Gastrocnemius medialis (tissue), 4 donors: Measurements from ENCODE around the gene EGR1.

Experiments used
- POLR2A ChIP-seq, 2 donors: fragments of 450-650 bp; IDR thresholded peaks; one replicate each; pipeline ENCODE4 v1.6.1; 2017; ENCODE audit warnings: antibody characterized with exemption in 2 of 2, mild to moderate bottlenecking in 2 of 2, moderate library complexity in 2 of 2
- TF ChIP-seq, protein P1 (sequence below), 5 experiments: fragments of 450-650 bp in 3 of 5; fragments of 200-600 bp in 2 of 5; sonication (generic) in 2 of 5; IDR thresholded peaks in 4 of 5; conservative IDR thresholded peaks in 1 of 5; 1 replicate in 4 of 5; 2 replicates in 1 of 5; pipeline ENCODE4 v1.5.1; 2016 to 2019; ENCODE audit warnings: antibody characterized with exemption in 5 of 5, mild to moderate bottlenecking in 3 of 5, moderate library complexity in 3 of 5

GRCh38 chr5:138471052-138471361 is 5.7 kb downstream of the EGR1 start:
- TF ChIP-seq, protein P1, sequence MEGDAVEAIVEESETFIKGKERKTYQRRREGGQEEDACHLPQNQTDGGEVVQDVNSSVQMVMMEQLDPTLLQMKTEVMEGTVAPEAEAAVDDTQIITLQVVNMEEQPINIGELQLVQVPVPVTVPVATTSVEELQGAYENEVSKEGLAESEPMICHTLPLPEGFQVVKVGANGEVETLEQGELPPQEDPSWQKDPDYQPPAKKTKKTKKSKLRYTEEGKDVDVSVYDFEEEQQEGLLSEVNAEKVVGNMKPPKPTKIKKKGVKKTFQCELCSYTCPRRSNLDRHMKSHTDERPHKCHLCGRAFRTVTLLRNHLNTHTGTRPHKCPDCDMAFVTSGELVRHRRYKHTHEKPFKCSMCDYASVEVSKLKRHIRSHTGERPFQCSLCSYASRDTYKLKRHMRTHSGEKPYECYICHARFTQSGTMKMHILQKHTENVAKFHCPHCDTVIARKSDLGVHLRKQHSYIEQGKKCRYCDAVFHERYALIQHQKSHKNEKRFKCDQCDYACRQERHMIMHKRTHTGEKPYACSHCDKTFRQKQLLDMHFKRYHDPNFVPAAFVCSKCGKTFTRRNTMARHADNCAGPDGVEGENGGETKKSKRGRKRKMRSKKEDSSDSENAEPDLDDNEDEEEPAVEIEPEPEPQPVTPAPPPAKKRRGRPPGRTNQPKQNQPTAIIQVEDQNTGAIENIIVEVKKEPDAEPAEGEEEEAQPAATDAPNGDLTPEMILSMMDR (IDR thresholded peaks at IDR 0.05 in 4 of 5, conservative IDR thresholded peaks at IDR 0.05 in 1 of 5) = no peak
- no peak for TF ChIP-seq POLR2A (IDR thresholded peaks at IDR 0.05)
